Sciatic nerve (tissue), 2 donors: Measurements from ENCODE around the gene TLE6. TPM values are rescaled to one million over a fixed set of nuclear protein-coding genes. Genes with fewer than 3 reads are reported as not detected.
A peak's percentile ranks its signal among the peaks of the same experiment; 100 is the strongest.

Experiments
- ATAC-seq: fragments of 200-7000 bp; cut with Tn5 transposase; one replicate; pipeline ENCODE4 v1.9.1; 2020; ENCODE audit warnings: mild to moderate bottlenecking, moderate library complexity
- DNase-seq: peaks from one replicate; pipeline ENCODE4 v3.0.0-alpha.2; 2020; ENCODE audit warnings: low spot score
- intact Hi-C: fragments of 100-400 bp; cut with DNase I; formaldehyde crosslinking; loops from one replicate; pipeline ENCODE4 v1.14.2; 2022
- total RNA-seq: library from RNA; stranded (reverse); fragmentation: NEBNext Ultra II Directional; extraction: Animal tissue kit (Norgen Biotek cat#: 25700); gene quantifications from one replicate; pipeline ENCODE4 v1.2.1, GENCODE V29; 2021
- donor health status: DM: no; HTN: no; CAD: no.
- donor health status: DM: no; HTN: no; CAD: no.

TLE6 gene
- total RNA-seq, 1 donor from 2014 or later: 4.4 TPM

GRCh38 chr19:3019211-3019854, 42.0 kb downstream of the TLE6 start:
- DNase-seq (no peak), ATAC-seq (no peak)
- intact Hi-C loops: no loop called here

GRCh38 chr19:3020321-3020960, 43.1 kb downstream of the TLE6 start:
- intact Hi-C loops: no loop called here
- peak; percentile 77 for ATAC-seq
- DNase-seq: no peak

GRCh38 chr19:3024509-3024869, 47.1 kb downstream of the TLE6 start:
- ATAC-seq: no peak
- intact Hi-C loops: no loop called here
- no peak for DNase-seq

- DNase-seq (no peak), ATAC-seq (no peak)
- intact Hi-C loops: no loop called here
Observed at GRCh38 chr19:3024870-3025548, 47.6 kb downstream of the TLE6 start.

- DNase-seq: no peak
- ATAC-seq: no peak
- intact Hi-C loops: no loop called here
Observed at GRCh38 chr19:3025549-3025886, 48.2 kb downstream of the TLE6 start.

GRCh38 chr19:3026768-3027167, 49.4 kb downstream of the TLE6 start:
- DNase-seq (no peak), ATAC-seq (no peak)
- intact Hi-C loops: no loop called here

GRCh38 chr19:3027292-3027691, 49.9 kb downstream of the TLE6 start:
- DNase-seq (no peak), ATAC-seq (peak; percentile 2)
- intact Hi-C loops: no loop called here

- intact Hi-C loops: no loop called here
- no peak for DNase-seq
- ATAC-seq: peak; percentile 11
Observed at GRCh38 chr19:3027981-3028304, 50.6 kb downstream of the TLE6 start.

- intact Hi-C loops: no loop called here
- DNase-seq (no peak), ATAC-seq (peak; percentile 27)
Observed at GRCh38 chr19:3028305-3029064, 51.1 kb downstream of the TLE6 start.

- intact Hi-C loops: no loop called here
- DNase-seq (no peak), ATAC-seq (no peak)
Observed at GRCh38 chr19:3029065-3029923, 51.9 kb downstream of the TLE6 start, which contains the start of gene TLE2. TSS of gene TLE2 (minus strand) at chr19:3029280. CDS start at chr19:3028904, 376 bp downstream.

GRCh38 chr19:3031607-3031867, 54.2 kb downstream of the TLE6 start:
- DNase-seq (no peak), ATAC-seq (no peak)
- intact Hi-C loops: loop anchor here (10.0 kb wide), 1 partner anchor 47 kb away; no protein-coding TSS in a partner anchor

GRCh38 chr19:3033595-3034405, 56.4 kb downstream of the TLE6 start:
- ATAC-seq (no peak), DNase-seq (no peak)
- intact Hi-C loops: loop anchor here (10.0 kb wide), 1 partner anchor 49 kb away; no protein-coding TSS in a partner anchor

- intact Hi-C loops: loop anchor here (10.0 kb wide), 1 partner anchor 50 kb away; no protein-coding TSS in a partner anchor
- DNase-seq: no peak
Observed at GRCh38 chr19:3034406-3034655, 57.0 kb downstream of the TLE6 start.

GRCh38 chr19:3034656-3035541, 57.5 kb downstream of the TLE6 start:
- DNase-seq (peak; percentile 76), ATAC-seq (peak; percentile 51)
- intact Hi-C loops: loop anchor here (10.0 kb wide), 1 partner anchor 50 kb away; no protein-coding TSS in a partner anchor

More at GRCh38 chr19:3034406-3034655, 57.0 kb downstream of the TLE6 start:
- ATAC-seq: no peak

GRCh38 chr19:3035542-3036118, 58.3 kb downstream of the TLE6 start:
- DNase-seq: peak; percentile 99
- peak; percentile 95 for ATAC-seq
- intact Hi-C loops: loop anchor here (10.0 kb wide), 1 partner anchor 51 kb away; no protein-coding TSS in a partner anchor

- DNase-seq (peak; percentile 97), ATAC-seq (peak; percentile 91)
- intact Hi-C loops: loop anchor here (10.0 kb wide), 1 partner anchor 52 kb away; no protein-coding TSS in a partner anchor
Observed at GRCh38 chr19:3036119-3036976, 59.0 kb downstream of the TLE6 start.
